ENCODE measurements around the gene UVRAG. TPM values are rescaled to one million over a fixed set of nuclear protein-coding genes. Genes with fewer than 3 reads are reported as not detected.

The UVRAG gene
- total and polyA plus RNA-seq, 4 experiments from 2014 or later = 11.2 to 32.2 (median 21.3) TPM

DNA sequence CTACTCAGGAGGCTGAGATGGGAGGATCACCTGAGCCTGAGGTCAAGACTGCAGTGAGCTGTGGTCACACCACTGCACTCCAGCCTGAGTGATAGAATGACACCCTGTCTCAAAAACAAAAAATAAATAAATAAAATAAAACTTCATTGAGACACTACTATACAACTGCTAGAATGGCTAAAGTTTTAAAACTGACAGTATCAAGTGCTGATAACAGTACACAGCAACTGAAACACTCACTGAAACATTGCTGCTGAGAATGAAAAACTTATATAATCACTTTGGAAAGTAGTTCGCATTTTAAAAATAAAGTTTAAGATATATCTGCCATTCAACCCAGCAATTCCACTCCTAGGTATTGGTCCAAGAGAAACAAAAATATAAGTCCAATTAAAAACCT is 290.6 kb downstream of the UVRAG start:
- DNase-seq = no peak
- Histone ChIP-seq H3K27ac (ENCODE audit: low read depth, low read length) (no peak overlapping the region), H3K27me3 (ENCODE audit: insufficient read depth, low read length) (no peaks in the 10 kb centered on the region), H3K4me3 (ENCODE audit: low read length in 2 of 2) (no peak overlapping the region), H3K4me1 (ENCODE audit: insufficient read depth, low read length) (no peaks in the 10 kb centered on the region), H3K9me3 (ENCODE audit: control insufficient read depth in 1 of 2, low read length in 2 of 2) (no peaks in the 10 kb centered on the region), H3K36me3 (ENCODE audit: insufficient read depth, low read length) (no peaks in the 10 kb centered on the region)
- intact Hi-C loops (cut with micrococcal nuclease) = no loop called here
- Mint-ChIP-seq H3K27ac (no peak overlapping the region), H3K4me1 (no peaks in the 10 kb centered on the region), H3K9me3 (no peaks in the 10 kb centered on the region), H3K27me3 (no peaks in the 10 kb centered on the region), H3K4me3 (no peak overlapping the region), H3K36me3 (peaks cover 2 to 8% of the 10 kb centered on the region in 2 donors)
- CTCF ChIA-PET (ENCODE audit: partially characterized antibody) = no interaction called here
- POLR2A ChIA-PET (ENCODE audit: partially characterized antibody) = no interaction called here

DNA sequence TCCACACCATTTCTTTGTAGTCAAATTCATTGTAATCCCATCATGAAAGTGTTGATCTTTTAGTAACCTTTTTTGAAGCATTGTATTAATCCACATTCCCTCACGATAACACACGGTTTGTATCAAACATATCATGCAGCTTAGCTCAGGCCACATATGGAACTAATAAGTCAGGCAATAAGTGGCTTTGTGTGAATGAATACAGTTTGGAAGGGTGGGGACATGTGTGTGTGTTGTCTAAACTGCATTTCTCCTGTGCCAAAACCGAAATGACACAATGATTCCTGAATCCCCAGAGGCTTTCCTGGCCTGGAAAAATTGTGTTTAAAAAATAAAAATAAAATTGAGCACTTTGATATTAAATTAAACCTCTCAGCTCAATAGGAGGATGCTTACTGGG is 293.0 kb downstream of the UVRAG start:
- DNase-seq = no peak
- Histone ChIP-seq H3K27ac (ENCODE audit: low read depth, low read length) (no peak overlapping the region), H3K36me3 (ENCODE audit: insufficient read depth, low read length) (no peaks in the 10 kb centered on the region), H3K4me3 (ENCODE audit: low read length in 2 of 2) (no peak overlapping the region), H3K27me3 (ENCODE audit: insufficient read depth, low read length) (no peaks in the 10 kb centered on the region), H3K9me3 (ENCODE audit: control insufficient read depth in 1 of 2, low read length in 2 of 2) (no peaks in the 10 kb centered on the region), H3K4me1 (ENCODE audit: insufficient read depth, low read length) (no peaks in the 10 kb centered on the region)
- Mint-ChIP-seq H3K27ac (no peak overlapping the region), H3K9me3 (peaks cover 0 to 2% (median 0%) of the 10 kb centered on the region in 8 donors), H3K4me1 (no peaks in the 10 kb centered on the region), H3K36me3 (peaks cover 0 to 4% of the 10 kb centered on the region in 2 donors), H3K4me3 (no peak overlapping the region), H3K27me3 (no peaks in the 10 kb centered on the region)
- CTCF ChIA-PET (ENCODE audit: partially characterized antibody) = no interaction called here
- POLR2A ChIA-PET (ENCODE audit: partially characterized antibody) = no interaction called here
- intact Hi-C loops (cut with micrococcal nuclease) = no loop called here

DNA sequence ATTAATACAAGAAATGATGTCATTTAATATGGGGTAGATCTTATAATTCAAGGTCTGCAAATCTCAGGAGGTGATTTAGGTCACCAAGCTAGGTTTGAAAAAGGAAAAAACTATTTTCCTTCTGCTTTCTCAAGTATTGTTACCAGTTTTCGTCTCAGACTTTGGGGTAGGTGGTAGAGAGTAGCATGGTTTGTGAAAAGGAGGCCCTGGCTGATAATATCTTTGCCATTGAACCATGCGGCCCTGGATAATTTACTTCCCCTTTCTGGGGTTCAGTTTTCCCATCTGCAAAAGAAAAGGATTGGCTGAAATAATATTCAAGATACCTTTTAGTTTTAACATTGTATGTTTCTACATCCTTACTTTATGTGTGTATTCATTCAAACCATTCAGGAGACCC is 299.2 kb downstream of the UVRAG start:
- Histone ChIP-seq H3K4me3 (ENCODE audit: low read length in 2 of 2) (no peak overlapping the region), H3K36me3 (ENCODE audit: insufficient read depth, low read length) (no peaks in the 10 kb centered on the region), H3K9me3 (ENCODE audit: control insufficient read depth in 1 of 2, low read length in 2 of 2) (no peaks in the 10 kb centered on the region), H3K4me1 (ENCODE audit: insufficient read depth, low read length) (no peaks in the 10 kb centered on the region), H3K27ac (ENCODE audit: low read depth, low read length) (no peak overlapping the region), H3K27me3 (ENCODE audit: insufficient read depth, low read length) (no peaks in the 10 kb centered on the region)
- ChIA-PET POLR2A (ENCODE audit: partially characterized antibody) (no interaction called here), CTCF (ENCODE audit: partially characterized antibody) (interaction anchor here (1.1 kb wide), 1 partner anchor 14 kb away, joined by 3 read pairs; no protein-coding TSS in a partner anchor)
- intact Hi-C loops (cut with micrococcal nuclease) = no loop called here
- H3K36me3 Mint-ChIP-seq = peaks cover 22 to 25% of the 10 kb centered on the region in 2 donors
- DNase-seq = no peak
- H3K27ac Mint-ChIP-seq = no peak overlapping the region
- H3K9me3 Mint-ChIP-seq = peaks cover 0 to 2% (median 0%) of the 10 kb centered on the region in 8 donors
- no peak overlapping the region for H3K4me3 Mint-ChIP-seq
- peaks cover 0 to 2% (median 0%) of the 10 kb centered on the region in 4 donors for H3K4me1 Mint-ChIP-seq
- H3K27me3 Mint-ChIP-seq = no peaks in the 10 kb centered on the region

DNA sequence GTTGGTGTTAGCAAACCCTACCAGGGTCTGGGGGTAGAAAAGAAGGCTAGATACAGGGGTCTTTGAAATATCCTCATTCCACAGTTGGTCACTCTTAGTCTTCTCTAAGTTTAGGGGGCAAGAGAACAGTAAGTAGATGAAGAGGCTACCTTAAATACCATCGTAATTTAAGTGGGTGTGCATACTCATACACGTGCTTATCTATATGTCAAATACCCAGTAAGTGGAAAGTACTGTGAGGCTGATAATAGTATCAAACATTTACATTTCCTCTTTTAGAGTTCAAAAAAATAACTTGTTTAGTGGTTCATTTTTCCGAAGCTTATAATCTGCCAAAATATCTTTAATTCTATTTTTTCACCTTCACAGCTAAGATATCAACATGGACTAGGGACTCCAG is 300.5 kb downstream of the UVRAG start:
- Histone ChIP-seq H3K9me3 (ENCODE audit: control insufficient read depth in 1 of 2, low read length in 2 of 2) (no peaks in the 10 kb centered on the region), H3K27ac (ENCODE audit: low read depth, low read length) (no peak overlapping the region), H3K27me3 (ENCODE audit: insufficient read depth, low read length) (no peaks in the 10 kb centered on the region), H3K4me1 (ENCODE audit: insufficient read depth, low read length) (no peaks in the 10 kb centered on the region), H3K36me3 (ENCODE audit: insufficient read depth, low read length) (no peaks in the 10 kb centered on the region), H3K4me3 (ENCODE audit: low read length in 2 of 2) (no peak overlapping the region)
- Mint-ChIP-seq H3K9me3 (peaks cover 0 to 2% (median 0%) of the 10 kb centered on the region in 8 donors), H3K27me3 (no peaks in the 10 kb centered on the region), H3K36me3 (peaks cover 22 to 25% of the 10 kb centered on the region in 2 donors), H3K4me1 (peaks cover 0 to 2% (median 0%) of the 10 kb centered on the region in 4 donors), H3K27ac (peak overlapping the region in 1 of 7 donors; percentile 17), H3K4me3 (no peak overlapping the region)
- DNase-seq = no peak
- intact Hi-C loops (cut with micrococcal nuclease) = no loop called here
- CTCF ChIA-PET (ENCODE audit: partially characterized antibody) = no interaction called here
- POLR2A ChIA-PET (ENCODE audit: partially characterized antibody) = no interaction called here

DNA sequence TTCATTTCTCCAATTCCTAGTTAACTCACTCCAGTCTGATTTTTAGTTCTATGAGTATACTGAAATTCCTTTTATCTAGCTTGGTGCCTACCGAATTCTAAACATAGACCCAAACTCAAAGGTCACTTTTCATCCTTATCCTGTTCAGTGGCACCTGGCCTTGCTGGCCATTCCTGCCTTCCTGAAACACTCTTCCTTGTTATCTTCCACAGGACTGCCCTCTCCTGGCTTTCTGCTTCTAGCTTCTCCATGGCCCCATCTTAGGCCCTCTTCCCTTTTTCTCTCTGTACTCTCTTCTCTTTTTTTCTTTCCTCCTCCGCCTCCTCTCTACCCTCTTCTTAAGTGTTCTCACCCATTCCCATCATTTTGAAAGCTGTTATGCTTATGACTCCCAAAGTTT is 304.0 kb downstream of the UVRAG start:
- Mint-ChIP-seq H3K9me3 (no peaks in the 10 kb centered on the region), H3K27ac (no peak overlapping the region), H3K4me1 (peaks cover 0 to 4% (median 0%) of the 10 kb centered on the region in 4 donors), H3K4me3 (no peak overlapping the region), H3K36me3 (peaks cover 23 to 28% of the 10 kb centered on the region in 2 donors), H3K27me3 (no peaks in the 10 kb centered on the region)
- CTCF ChIA-PET (ENCODE audit: partially characterized antibody) = no interaction called here
- no peaks in the 10 kb centered on the region for H3K27me3 ChIP-seq (ENCODE audit: insufficient read depth, low read length)
- H3K4me1 ChIP-seq (ENCODE audit: insufficient read depth, low read length) = no peaks in the 10 kb centered on the region
- no peak overlapping the region for H3K4me3 ChIP-seq (ENCODE audit: low read length in 2 of 2)
- H3K9me3 ChIP-seq (ENCODE audit: control insufficient read depth in 1 of 2, low read length in 2 of 2) = no peaks in the 10 kb centered on the region
- H3K27ac ChIP-seq (ENCODE audit: low read depth, low read length) = no peak overlapping the region
- DNase-seq = no peak
- POLR2A ChIA-PET (ENCODE audit: partially characterized antibody) = no interaction called here
- H3K36me3 ChIP-seq (ENCODE audit: insufficient read depth, low read length) = no peaks in the 10 kb centered on the region
- intact Hi-C loops (cut with micrococcal nuclease) = no loop called here

DNA sequence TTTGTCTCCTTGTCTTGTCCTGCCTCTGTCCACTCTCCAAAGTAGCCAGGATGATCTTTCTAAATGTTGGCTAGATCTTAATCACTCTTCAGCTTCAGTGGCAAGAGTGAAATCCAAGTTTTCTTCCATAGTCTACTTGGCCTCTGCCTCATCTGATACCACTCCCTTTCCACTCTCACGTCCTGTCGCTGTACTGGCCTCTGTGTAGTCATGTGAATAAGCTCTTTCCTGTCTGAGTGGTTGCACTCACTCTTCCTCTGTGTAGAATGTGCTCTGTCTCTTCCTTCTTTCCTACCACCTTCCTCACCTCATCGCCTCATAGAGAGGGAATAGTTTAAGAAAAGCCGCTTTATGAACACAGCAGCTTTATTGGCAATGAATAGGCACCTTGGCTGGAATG is 304.8 kb downstream of the UVRAG start:
- no peak overlapping the region for H3K4me3 Mint-ChIP-seq
- H3K9me3 Mint-ChIP-seq = no peaks in the 10 kb centered on the region
- peaks cover 0 to 4% (median 0%) of the 10 kb centered on the region in 4 donors for H3K4me1 Mint-ChIP-seq
- intact Hi-C loops (cut with micrococcal nuclease) = no loop called here
- H3K27ac ChIP-seq (ENCODE audit: low read depth, low read length) = no peak overlapping the region
- no peaks in the 10 kb centered on the region for H3K27me3 ChIP-seq (ENCODE audit: insufficient read depth, low read length)
- H3K27ac Mint-ChIP-seq = no peak overlapping the region
- CTCF ChIA-PET (ENCODE audit: partially characterized antibody) = interaction anchor here (0.7 to 1.2 kb wide), 2 partner anchors 8 to 12 kb away, joined by 3 read pairs; no protein-coding TSS in a partner anchor
- H3K36me3 ChIP-seq (ENCODE audit: insufficient read depth, low read length) = no peaks in the 10 kb centered on the region
- H3K9me3 ChIP-seq (ENCODE audit: control insufficient read depth in 1 of 2, low read length in 2 of 2) = no peaks in the 10 kb centered on the region
- H3K4me1 ChIP-seq (ENCODE audit: insufficient read depth, low read length) = no peaks in the 10 kb centered on the region
- H3K4me3 ChIP-seq (ENCODE audit: low read length in 2 of 2) = no peak overlapping the region
- peaks cover 23 to 27% of the 10 kb centered on the region in 2 donors for H3K36me3 Mint-ChIP-seq
- POLR2A ChIA-PET (ENCODE audit: partially characterized antibody) = no interaction called here
- no peak for DNase-seq
- no peaks in the 10 kb centered on the region for H3K27me3 Mint-ChIP-seq

DNA sequence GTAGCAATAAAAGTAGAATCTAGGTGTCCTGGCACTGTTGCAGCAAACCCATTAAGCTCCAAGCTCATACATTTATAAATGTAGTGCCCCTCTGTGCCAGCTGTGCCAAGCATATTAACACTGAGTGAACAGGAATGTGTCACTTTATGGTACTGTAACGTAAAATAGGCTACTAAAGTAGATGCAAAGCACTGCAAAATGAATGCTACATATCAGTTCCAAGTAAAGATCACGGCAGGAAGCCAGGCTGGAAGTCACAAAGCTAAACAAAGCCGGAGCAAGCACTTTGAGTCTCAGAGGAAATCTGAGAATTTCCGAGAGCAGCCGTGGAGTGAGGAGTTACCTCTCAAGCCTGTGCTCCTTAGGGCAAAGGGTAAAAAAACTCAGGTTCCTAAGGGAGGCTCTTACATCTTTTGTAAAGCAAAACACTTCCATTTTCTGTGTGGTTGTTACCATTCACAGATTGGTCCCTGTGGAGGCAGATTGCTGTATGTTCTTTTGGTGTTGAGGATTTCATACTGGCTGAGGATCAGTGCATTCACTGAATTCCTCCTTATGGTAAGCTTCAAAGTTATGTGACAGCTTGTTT is 305.6 kb downstream of the UVRAG start:
- Histone ChIP-seq H3K4me3 (ENCODE audit: low read length in 2 of 2) (no peak overlapping the region), H3K27me3 (ENCODE audit: insufficient read depth, low read length) (no peaks in the 10 kb centered on the region), H3K36me3 (ENCODE audit: insufficient read depth, low read length) (no peaks in the 10 kb centered on the region), H3K9me3 (ENCODE audit: control insufficient read depth in 1 of 2, low read length in 2 of 2) (no peaks in the 10 kb centered on the region), H3K4me1 (ENCODE audit: insufficient read depth, low read length) (no peaks in the 10 kb centered on the region), H3K27ac (ENCODE audit: low read depth, low read length) (no peak overlapping the region)
- no peaks in the 10 kb centered on the region for H3K27me3 Mint-ChIP-seq
- H3K9me3 Mint-ChIP-seq = no peaks in the 10 kb centered on the region
- CTCF ChIA-PET (ENCODE audit: partially characterized antibody) = interaction anchor here (1.2 to 2.9 kb wide), 2 partner anchors 11 to 32 kb away, joined by 3 to 11 read pairs; no protein-coding TSS in a partner anchor
- H3K4me3 Mint-ChIP-seq = no peak overlapping the region
- intact Hi-C loops (cut with micrococcal nuclease) = no loop called here
- H3K36me3 Mint-ChIP-seq = peaks cover 16 to 19% of the 10 kb centered on the region in 2 donors
- POLR2A ChIA-PET (ENCODE audit: partially characterized antibody) = no interaction called here
- no peak for DNase-seq
- H3K27ac Mint-ChIP-seq = no peak overlapping the region
- peaks cover 0 to 4% (median 0%) of the 10 kb centered on the region in 4 donors for H3K4me1 Mint-ChIP-seq

All from CD4-positive, alpha-beta memory T cell (primary cell).